SH-SY5Y (cell line): ENCODE results near the gene RNASE8.

Experiments used
- GATA2 ChIP-seq: IDR thresholded peaks from 2 replicates; pipeline ENCODE4 v1.6.1; 2011; ENCODE audit warnings: mild to moderate bottlenecking, low read depth, low read length
- GATA3 ChIP-seq: IDR thresholded peaks from 2 replicates; pipeline ENCODE4 v1.6.1; 2011; ENCODE audit warnings: low read depth, mild to moderate bottlenecking, low read length, moderate library complexity

- no peak for TF ChIP-seq GATA3
- TF ChIP-seq GATA2: no peak
Observed at GRCh38 chr14:21102521-21103410, 45.1 kb downstream of the RNASE8 start.
